A549 treated with dexamethasone at 1 μM for 4 hours (cell line): ENCODE data around the gene STEEP1. TPM values are rescaled to one million over a fixed set of nuclear protein-coding genes. Genes with fewer than 3 reads are reported as not detected.

Experiments used
- total RNA-seq: library from RNA; stranded (reverse); fragments of 200-300 nt; extraction: Qiagen RNA extraction; gene quantifications from 5 replicates; pipeline ENCODE4 v1.2.3, GENCODE V29; 2022

STEEP1 gene
- 32.1 to 39.5 TPM (median 34.7 TPM) in 5 replicates for total RNA-seq

GRCh38 chrX:119565107-119565663 is at the start of gene STEEP1:
Gene STEEP1, minus strand, starts transcription at chrX:119565409. Its CDS starts 54 bp downstream, at chrX:119565355.

GRCh38 chrX:119606280-119607017 is 41.2 kb upstream of the STEEP1 start, which contains the start of gene NKRF:
Gene NKRF, minus strand, starts transcription at chrX:119606424.

GRCh38 chrX:119574394-119575266 is 9.4 kb upstream of the STEEP1 start, which contains the start of gene UBE2A:
Gene UBE2A, plus strand, starts transcription at chrX:119574563. Its CDS starts 149 bp downstream, at chrX:119574712.

Other genes with a start within 250 kb of the STEEP1 start
- gene SLC25A43, start 166.1 kb downstream of the STEEP1 start, total RNA-seq, result 24.1 to 33.9 TPM (median 31.8 TPM) in 5 replicates
- gene SLC25A5, start 97.0 kb downstream of the STEEP1 start, total RNA-seq, result 689 to 774 TPM (median 745 TPM) in 5 replicates
- 149 to 154 TPM (median 154 TPM) in 5 replicates for gene UBE2A, start 9.2 kb upstream of the STEEP1 start, total RNA-seq
- gene NKRF, start 41.0 kb upstream of the STEEP1 start, total RNA-seq, result 17.2 to 21.7 TPM (median 18.3 TPM) in 5 replicates
- 9.3 to 12.3 TPM (median 11.4 TPM) in 5 replicates for gene SEPTIN6, start 127.8 kb upstream of the STEEP1 start, total RNA-seq
- 0.06 TPM in 3 of 5 replicates, not detected in the others for gene SOWAHD, start 193.2 kb upstream of the STEEP1 start, total RNA-seq
- gene RPL39, start 226.2 kb upstream of the STEEP1 start, total RNA-seq, result 2,983 to 5,773 TPM (median 3,099 TPM) in 5 replicates